H9 (cell line): ENCODE measurements around the gene USP34. TPM values are rescaled to one million over a fixed set of nuclear protein-coding genes. Genes with fewer than 3 reads are reported as not detected.
A peak's percentile ranks its signal among the peaks of the same experiment; 100 is the strongest.
"Not testable (repeated sequence)": the region's sequence is repeated elsewhere in the genome, so short reads cannot be mapped to it uniquely, and the experiment has no call there.

Experiments used
- DNase-seq: peaks from one replicate; pipeline ENCODE4 v3.0.0-alpha.2; 2017
- H2AFZ ChIP-seq: one replicate; pipeline ENCODE4 v1.6.1; 2013; ENCODE audit warnings: mild to moderate bottlenecking, low read length, control low read depth, moderate library complexity
- H2AK5ac ChIP-seq: 2 replicates; pipeline ENCODE4 v1.6.1; 2013; ENCODE audit warnings: low read length, control low read depth, mixed read lengths; ENCODE audit not compliant: insufficient read length
- H2BK120ac ChIP-seq: one replicate; pipeline ENCODE4 v1.6.1; 2013; ENCODE audit warnings: low read depth, mild to moderate bottlenecking, low read length, control low read depth, inconsistent platforms; ENCODE audit not compliant: poor library complexity, severe bottlenecking
- H2BK12ac ChIP-seq: 2 replicates; pipeline ENCODE4 v1.6.1; 2013; ENCODE audit warnings: low read length, control low read depth, mixed read lengths, low read depth; ENCODE audit not compliant: insufficient read length
- H2BK15ac ChIP-seq: 2 replicates; pipeline ENCODE4 v1.6.1; 2013; ENCODE audit warnings: low read depth, low read length, control low read depth
- H2BK20ac ChIP-seq: one replicate; pipeline ENCODE4 v1.6.1; 2013; ENCODE audit warnings: low read depth, mild to moderate bottlenecking, low read length, control low read depth, inconsistent platforms; ENCODE audit not compliant: poor library complexity, severe bottlenecking
- H2BK5ac ChIP-seq: 2 replicates; pipeline ENCODE4 v1.6.1; 2013; ENCODE audit warnings: low read length, control low read depth, mixed read lengths; ENCODE audit not compliant: insufficient read length
- H3K14ac ChIP-seq: 2 replicates; pipeline ENCODE4 v1.6.1; 2013; ENCODE audit warnings: low read length, control low read depth; ENCODE audit not compliant: insufficient read depth
- H3K18ac ChIP-seq: 2 replicates; pipeline ENCODE4 v1.6.1; 2013; ENCODE audit warnings: low read depth, mild to moderate bottlenecking, mixed read lengths, low read length, control low read depth; ENCODE audit not compliant: insufficient read length
- H3K23ac ChIP-seq: 2 replicates; pipeline ENCODE4 v1.6.1; 2013; ENCODE audit warnings: low read length, control low read depth, mixed read lengths, low read depth; ENCODE audit not compliant: insufficient read length
- H3K23me2 ChIP-seq: 2 replicates; pipeline ENCODE4 v1.6.1; 2013; ENCODE audit warnings: low read depth, mild to moderate bottlenecking, mixed read lengths, low read length, control low read depth; ENCODE audit not compliant: insufficient read length, poor library complexity, severe bottlenecking
- H3K27ac ChIP-seq: 2 replicates; pipeline ENCODE4 v1.5.1; 2013; ENCODE audit warnings: low read length, control low read depth, mixed read lengths, low read depth; ENCODE audit not compliant: insufficient read length
- H3K27me3 ChIP-seq: 2 replicates; pipeline ENCODE4 v1.6.1; 2013; ENCODE audit warnings: low read length, control low read depth, inconsistent platforms; ENCODE audit not compliant: insufficient read depth
- H3K4ac ChIP-seq: 2 replicates; pipeline ENCODE4 v1.6.1; 2013; ENCODE audit warnings: low read depth, mild to moderate bottlenecking, control low read depth, inconsistent platforms, low read length, moderate library complexity
- H3K4me1 ChIP-seq: 2 replicates; pipeline ENCODE4 v1.6.1; 2013; ENCODE audit warnings: low read length, control low read depth, inconsistent platforms; ENCODE audit not compliant: insufficient read depth
- H3K4me2 ChIP-seq: 2 replicates; pipeline ENCODE4 v1.6.1; 2013; ENCODE audit warnings: low read length, control low read depth, mixed read lengths; ENCODE audit not compliant: insufficient read length, insufficient read depth
- H3K56ac ChIP-seq: 2 replicates; pipeline ENCODE4 v1.6.1; 2013; ENCODE audit warnings: low read depth, mild to moderate bottlenecking, mixed read lengths, low read length, control low read depth; ENCODE audit not compliant: insufficient read length
- H3K79me1 ChIP-seq: 2 replicates; pipeline ENCODE4 v1.6.1; 2013; ENCODE audit warnings: low read depth, mild to moderate bottlenecking, moderate library complexity, low read length, control low read depth, inconsistent platforms; ENCODE audit not compliant: insufficient read depth, poor library complexity, severe bottlenecking
- H3K79me2 ChIP-seq: 2 replicates; pipeline ENCODE4 v1.6.1; 2013; ENCODE audit warnings: low read length, control low read depth, inconsistent platforms; ENCODE audit not compliant: insufficient read depth
- H3K9ac ChIP-seq: 2 replicates; pipeline ENCODE4 v1.6.1; 2013; ENCODE audit warnings: low read length, control low read depth, mixed read lengths; ENCODE audit not compliant: insufficient read length; ENCODE audit errors: extremely low read depth
- H3K9me3 ChIP-seq: one replicate; pipeline ENCODE4 v1.6.1; 2013; ENCODE audit warnings: low read depth, low read length, inconsistent platforms; ENCODE audit not compliant: control insufficient read depth
- H3T11ph ChIP-seq: one replicate; pipeline ENCODE4 v1.6.1; 2013; ENCODE audit warnings: mild to moderate bottlenecking, low read length, control low read depth, inconsistent platforms
- H4K20me1 ChIP-seq: one replicate; pipeline ENCODE4 v1.6.1; 2013; ENCODE audit not compliant: control insufficient read depth, insufficient read length, insufficient read depth
- H4K5ac ChIP-seq: 2 replicates; pipeline ENCODE4 v1.6.1; 2013; ENCODE audit warnings: low read depth, mild to moderate bottlenecking, mixed read lengths, low read length, control low read depth; ENCODE audit not compliant: insufficient read length
- H4K8ac ChIP-seq: replicated peaks from 2 replicates; pipeline ENCODE4 v1.6.1; 2013; ENCODE audit warnings: low read length, control low read depth, mixed read lengths, low read depth; ENCODE audit not compliant: insufficient read length
- H4K91ac ChIP-seq: 2 replicates; pipeline ENCODE4 v1.6.1; 2013; ENCODE audit warnings: low read depth, mild to moderate bottlenecking, moderate library complexity, mixed read lengths, low read length, control low read depth; ENCODE audit not compliant: insufficient read length
- H3K27ac Mint-ChIP-seq, 3 experiments: 2 replicates in 2 of 3; 3 replicates in 1 of 3; pipeline ENCODE4 v1.8.0; 2020 to 2021; ENCODE audit warnings: mixed read lengths in 3 of 3, mild to moderate bottlenecking in 1 of 3, moderate library complexity in 1 of 3
- H3K27me3 Mint-ChIP-seq: 2 replicates; pipeline ENCODE4 v1.8.0; 2021; ENCODE audit warnings: low read depth, mild to moderate bottlenecking, moderate library complexity, mixed read lengths
- H3K36me3 Mint-ChIP-seq, 3 experiments: 2 replicates in 2 of 3; 3 replicates in 1 of 3; pipeline ENCODE4 v1.8.0; 2020 to 2021; ENCODE audit warnings: low read depth in 3 of 3, mixed read lengths in 3 of 3; ENCODE audit not compliant: insufficient read depth in 1 of 3
- H3K4me1 Mint-ChIP-seq, 2 experiments: 2 replicates each; pipeline ENCODE4 v1.8.0; 2020; ENCODE audit warnings: mixed read lengths in 2 of 2
- H3K4me3 Mint-ChIP-seq, 2 experiments: 2 replicates in 1 of 2; 3 replicates in 1 of 2; pipeline ENCODE4 v1.8.0; 2020 to 2021; ENCODE audit warnings: mild to moderate bottlenecking in 2 of 2, mixed read lengths in 2 of 2, moderate library complexity in 1 of 2
- H3K9me3 Mint-ChIP-seq, 2 experiments: 2 replicates in 1 of 2; 3 replicates in 1 of 2; pipeline ENCODE4 v1.8.0; 2020; ENCODE audit warnings: mild to moderate bottlenecking in 2 of 2, mixed read lengths in 2 of 2, moderate library complexity in 1 of 2
- WGBS: extraction: QIAGEN DNeasy Blood & Tissue Kit; methylation state at CpG from one replicate; pipeline ENCODE4 v1.1.7; 2013; ENCODE audit warnings: missing lambda C conversion rate, low lambda C conversion rate, mixed read lengths; ENCODE audit not compliant: insufficient read length; ENCODE audit errors: extremely low coverage; 5-methylcytosine and 5-hydroxymethylcytosine counted together
- total RNA-seq: library from RNA; stranded (reverse); gene quantifications from 2 replicates; pipeline ENCODE4 v1.2.1, GENCODE V29; 2021
- TF ChIP-seq, protein P1 (sequence below): fragments of 200-600 bp; sonication (generic); conservative IDR thresholded peaks from 3 replicates; pipeline ENCODE4 v1.8.0; 2021; ENCODE audit warnings: antibody characterized with exemption, mild to moderate bottlenecking

USP34 gene
- total RNA-seq, 1 experiment from 2014 or later: 93.9 TPM

DNA sequence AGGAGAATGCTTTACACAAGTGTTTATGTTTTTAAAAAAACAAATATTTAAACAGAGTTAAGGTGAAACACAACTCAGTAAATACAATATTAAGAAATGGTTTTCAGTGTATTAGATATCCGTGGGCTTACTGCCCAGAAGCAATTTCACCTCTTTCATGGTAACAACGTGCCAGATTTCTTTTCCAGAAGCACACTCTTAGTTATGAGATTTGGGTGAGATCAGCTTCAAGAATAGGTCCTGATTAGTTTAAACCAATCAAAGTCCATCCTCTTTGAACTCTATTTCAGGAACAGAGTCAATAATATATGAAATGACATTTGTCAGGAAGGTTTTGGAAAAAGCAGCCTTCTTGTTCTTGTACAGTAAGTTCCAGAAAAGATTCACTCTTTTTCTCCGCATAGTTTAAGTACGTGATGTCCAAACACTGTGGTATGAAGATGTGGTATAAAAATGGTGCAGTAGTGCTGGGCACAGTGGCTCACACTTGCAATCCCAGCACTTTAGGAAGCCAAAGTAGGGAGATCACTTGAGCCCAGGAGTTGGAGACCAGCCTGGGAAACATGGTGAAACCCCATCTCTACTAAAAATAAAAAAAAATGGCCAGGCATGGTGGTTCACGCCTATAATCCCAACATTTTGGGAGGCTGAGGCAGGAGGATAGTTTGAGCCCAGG is 14.7 kb downstream of the USP34 start:
- H3K27ac ChIP-seq: no peak overlapping the region
- H3K4me1 Mint-ChIP-seq: peaks cover 4 to 9% of the 10 kb centered on the region in 2 experiments; a peak in 2 of 4 replicates

DNA sequence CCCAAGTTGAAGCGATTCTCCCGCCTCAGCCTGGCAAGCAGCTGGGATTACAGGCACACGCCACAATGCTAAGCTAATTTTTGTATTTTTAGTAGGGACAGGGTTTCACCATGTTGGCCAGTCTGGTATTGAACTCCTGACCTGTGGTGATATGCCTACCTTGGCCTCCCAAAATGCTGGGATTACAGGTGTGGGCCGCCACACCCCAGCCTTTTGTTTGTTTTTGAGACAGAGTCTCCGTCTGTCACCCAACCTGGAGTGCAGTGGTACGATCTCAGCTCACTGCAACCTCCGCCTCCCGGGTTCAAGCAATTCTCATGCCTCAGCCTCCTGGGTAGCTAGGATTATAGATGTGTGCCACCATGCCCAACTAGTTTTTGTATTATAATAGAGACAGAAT is 15.9 kb downstream of the USP34 start:
- not testable (repeated sequence) for H2AK5ac ChIP-seq, H2BK15ac ChIP-seq, H2BK20ac ChIP-seq, H3K23me2 ChIP-seq, H4K8ac ChIP-seq, H2BK12ac ChIP-seq, H3K27ac Mint-ChIP-seq, H3K14ac ChIP-seq, H4K5ac ChIP-seq, H3K56ac ChIP-seq, H3K4me3 Mint-ChIP-seq, H2AFZ ChIP-seq, H3K9me3 ChIP-seq, H3K18ac ChIP-seq, H3K9me3 Mint-ChIP-seq, H3K4me1 Mint-ChIP-seq, H4K91ac ChIP-seq, H3K27me3 ChIP-seq, H3K79me1 ChIP-seq, H2BK120ac ChIP-seq, H3K27ac ChIP-seq, H3K4ac ChIP-seq, DNase-seq, H3T11ph ChIP-seq, H3K9ac ChIP-seq, H4K20me1 ChIP-seq, H2BK5ac ChIP-seq, H3K27me3 Mint-ChIP-seq, H3K4me2 ChIP-seq, H3K4me1 ChIP-seq, H3K23ac ChIP-seq
- no CpG with 5 or more reads among the region's 8 CpGs for WGBS
- peaks cover 59% of the 10 kb centered on the region; the same call in 1 of the 2 replicates for H3K79me2 ChIP-seq
- peaks cover 7 to 13% (median 8%) of the 10 kb centered on the region in 3 experiments; a peak in 6 of 7 replicates for H3K36me3 Mint-ChIP-seq

More for the DNA sequence above, 14.7 kb downstream of the USP34 start:
- H4K20me1 ChIP-seq: no peaks in the 10 kb centered on the region
- no peak overlapping the region for H4K8ac ChIP-seq
- H3K9me3 ChIP-seq: no peaks in the 10 kb centered on the region
- no peak overlapping the region for H3K4ac ChIP-seq
- Mint-ChIP-seq H3K27me3 (no peaks in the 10 kb centered on the region), H3K4me3 (no peak overlapping the region), H3K27ac (peak overlapping the region in 2 of 3 experiments; percentile 47 to 57; a peak in 2 of 7 replicates), H3K9me3 (no peaks in the 10 kb centered on the region; a peak in 1 of 5 replicates), H3K36me3 (peaks cover 9 to 12% (median 11%) of the 10 kb centered on the region in 3 experiments; a peak in 6 of 7 replicates)
- no peak overlapping the region for H3K56ac ChIP-seq
- no peak overlapping the region for H2BK120ac ChIP-seq
- H3K23me2 ChIP-seq: no peaks in the 10 kb centered on the region
- no peaks in the 10 kb centered on the region for H3K27me3 ChIP-seq
- H2BK12ac ChIP-seq: no peak overlapping the region
- no peak for DNase-seq
- H3K18ac ChIP-seq: no peak overlapping the region
- no peak overlapping the region for H3K4me2 ChIP-seq
- no peak overlapping the region for H2BK5ac ChIP-seq
- peaks cover 63% of the 10 kb centered on the region; the same call in 1 of the 2 replicates for H3K79me2 ChIP-seq
- H3K14ac ChIP-seq: no peak overlapping the region
- WGBS: no CpG with 5 or more reads among the region's 5 CpGs
- no peak overlapping the region for H3T11ph ChIP-seq
- H2BK15ac ChIP-seq: no peak overlapping the region
- no peak overlapping the region for H2BK20ac ChIP-seq
- no peak overlapping the region for H4K5ac ChIP-seq
- H3K4me1 ChIP-seq: no peaks in the 10 kb centered on the region; the same call in 1 of the 2 replicates
- no peak overlapping the region for H2AFZ ChIP-seq
- H3K79me1 ChIP-seq: peaks cover 6% of the 10 kb centered on the region
- no peak overlapping the region for H3K23ac ChIP-seq
- no peak overlapping the region for H4K91ac ChIP-seq
- H3K9ac ChIP-seq: no peak overlapping the region
- H2AK5ac ChIP-seq: no peak overlapping the region
- TF ChIP-seq, protein P1, sequence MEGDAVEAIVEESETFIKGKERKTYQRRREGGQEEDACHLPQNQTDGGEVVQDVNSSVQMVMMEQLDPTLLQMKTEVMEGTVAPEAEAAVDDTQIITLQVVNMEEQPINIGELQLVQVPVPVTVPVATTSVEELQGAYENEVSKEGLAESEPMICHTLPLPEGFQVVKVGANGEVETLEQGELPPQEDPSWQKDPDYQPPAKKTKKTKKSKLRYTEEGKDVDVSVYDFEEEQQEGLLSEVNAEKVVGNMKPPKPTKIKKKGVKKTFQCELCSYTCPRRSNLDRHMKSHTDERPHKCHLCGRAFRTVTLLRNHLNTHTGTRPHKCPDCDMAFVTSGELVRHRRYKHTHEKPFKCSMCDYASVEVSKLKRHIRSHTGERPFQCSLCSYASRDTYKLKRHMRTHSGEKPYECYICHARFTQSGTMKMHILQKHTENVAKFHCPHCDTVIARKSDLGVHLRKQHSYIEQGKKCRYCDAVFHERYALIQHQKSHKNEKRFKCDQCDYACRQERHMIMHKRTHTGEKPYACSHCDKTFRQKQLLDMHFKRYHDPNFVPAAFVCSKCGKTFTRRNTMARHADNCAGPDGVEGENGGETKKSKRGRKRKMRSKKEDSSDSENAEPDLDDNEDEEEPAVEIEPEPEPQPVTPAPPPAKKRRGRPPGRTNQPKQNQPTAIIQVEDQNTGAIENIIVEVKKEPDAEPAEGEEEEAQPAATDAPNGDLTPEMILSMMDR: no peak
